SHP77 treated with DMSO at 0.1 percent for 48 hours (cell line): ENCODE results near the gene CMSS1.

Source experiments
- DNase-seq: peaks from one replicate; lab custom pipeline; 2025; lab: John Stamatoyannopoulos, UW

CMSS1 gene

GRCh38 chr3:100059472-100059871 is 241.8 kb downstream of the CMSS1 start:
- DNase-seq: no peak

GRCh38 chr3:100060685-100061484 is 243.2 kb downstream of the CMSS1 start:
- DNase-seq: no peak

- no peak for DNase-seq
Measured at GRCh38 chr3:100062665-100063064, 245.0 kb downstream of the CMSS1 start.

GRCh38 chr3:100063929-100064461 is 246.3 kb downstream of the CMSS1 start:
- DNase-seq: no peak

GRCh38 chr3:100067589-100067988 is 249.9 kb downstream of the CMSS1 start:
- DNase-seq: no peak

GRCh38 chr3:100068826-100069225 is 251.2 kb downstream of the CMSS1 start:
- peak; percentile 58 for DNase-seq

- DNase-seq: no peak
Measured at GRCh38 chr3:100069472-100069871, 251.8 kb downstream of the CMSS1 start.

GRCh38 chr3:100072326-100073048 is 254.8 kb downstream of the CMSS1 start:
- DNase-seq: no peak

GRCh38 chr3:100073049-100073713 is 255.5 kb downstream of the CMSS1 start:
- DNase-seq: no peak

GRCh38 chr3:100073714-100074307 is 256.1 kb downstream of the CMSS1 start:
- DNase-seq: no peak

- no peak for DNase-seq
Measured at GRCh38 chr3:100075196-100075595, 257.5 kb downstream of the CMSS1 start.

GRCh38 chr3:100075851-100076730 is 258.4 kb downstream of the CMSS1 start:
- DNase-seq: no peak

GRCh38 chr3:100076731-100077529 is 259.3 kb downstream of the CMSS1 start:
- DNase-seq: no peak

GRCh38 chr3:100079328-100079727 is 261.7 kb downstream of the CMSS1 start:
- no peak for DNase-seq

GRCh38 chr3:100080573-100080972 is 262.9 kb downstream of the CMSS1 start:
- no peak for DNase-seq

GRCh38 chr3:100081311-100081710 is 263.6 kb downstream of the CMSS1 start:
- DNase-seq: no peak

GRCh38 chr3:100081986-100082692 is 264.5 kb downstream of the CMSS1 start:
- DNase-seq: no peak

GRCh38 chr3:100082714-100083113 is 265.1 kb downstream of the CMSS1 start:
- no peak for DNase-seq

GRCh38 chr3:100083209-100083608 is 265.5 kb downstream of the CMSS1 start:
- DNase-seq: no peak
